GM19467 (cell line): ENCODE measurements around the gene ZNF322.

ENCODE experiments used
- ATAC-seq: cut with Tn5 transposase; IDR thresholded peaks from one replicate; pipeline ENCODE4 v1.9.1; 2021; ENCODE audit warnings: mild to moderate bottlenecking, moderate library complexity; ENCODE audit not compliant: unreplicated experiment

The ZNF322 gene

GRCh38 chr6:26613689-26614683 is 45.6 kb downstream of the ZNF322 start:
- ATAC-seq, result no peak

- no peak for ATAC-seq
Observed at GRCh38 chr6:26613201-26613600, 46.3 kb downstream of the ZNF322 start.

- ATAC-seq, result no peak
Observed at GRCh38 chr6:26611599-26611998, 47.9 kb downstream of the ZNF322 start.

- ATAC-seq, result no peak
Observed at GRCh38 chr6:26609463-26609862, 50.1 kb downstream of the ZNF322 start.

GRCh38 chr6:26607434-26608230 is 51.9 kb downstream of the ZNF322 start:
- peak; percentile 69 for ATAC-seq

GRCh38 chr6:26604797-26605196 is 54.7 kb downstream of the ZNF322 start:
- ATAC-seq, result no peak

- no peak for ATAC-seq
Observed at GRCh38 chr6:26604026-26604425, 55.5 kb downstream of the ZNF322 start.

- ATAC-seq, result no peak
Observed at GRCh38 chr6:26602262-26602661, 57.3 kb downstream of the ZNF322 start.

GRCh38 chr6:26600759-26601158 is 58.8 kb downstream of the ZNF322 start:
- ATAC-seq, result no peak

- ATAC-seq, result no peak
Observed at GRCh38 chr6:26599591-26599990, 60.0 kb downstream of the ZNF322 start.

GRCh38 chr6:26599134-26599533 is 60.4 kb downstream of the ZNF322 start:
- ATAC-seq, result no peak

GRCh38 chr6:26598267-26598666 is 61.3 kb downstream of the ZNF322 start:
- no peak for ATAC-seq

- no peak for ATAC-seq
Observed at GRCh38 chr6:26597821-26598220, 61.7 kb downstream of the ZNF322 start.

GRCh38 chr6:26597389-26597766 is 62.2 kb downstream of the ZNF322 start:
- no peak for ATAC-seq

GRCh38 chr6:26596579-26597388 is 62.8 kb downstream of the ZNF322 start, which contains the start of gene ABT1:
TSS of gene ABT1 (plus strand) at chr6:26596953. CDS start at chr6:26596983, 30 bp downstream.
- peak; percentile 72 for ATAC-seq

GRCh38 chr6:26595669-26596269 is 63.8 kb downstream of the ZNF322 start:
- peak; percentile 45 for ATAC-seq

- no peak for ATAC-seq
Observed at GRCh38 chr6:26594730-26595632, 64.6 kb downstream of the ZNF322 start.

GRCh38 chr6:26594131-26594498 is 65.4 kb downstream of the ZNF322 start:
- ATAC-seq, result no peak
